ENCODE results near the gene NRTN.
"Not testable (repeated sequence)": the region's sequence is repeated elsewhere in the genome, so short reads cannot be mapped to it uniquely, and the experiment has no call there.

Gene NRTN

DNA sequence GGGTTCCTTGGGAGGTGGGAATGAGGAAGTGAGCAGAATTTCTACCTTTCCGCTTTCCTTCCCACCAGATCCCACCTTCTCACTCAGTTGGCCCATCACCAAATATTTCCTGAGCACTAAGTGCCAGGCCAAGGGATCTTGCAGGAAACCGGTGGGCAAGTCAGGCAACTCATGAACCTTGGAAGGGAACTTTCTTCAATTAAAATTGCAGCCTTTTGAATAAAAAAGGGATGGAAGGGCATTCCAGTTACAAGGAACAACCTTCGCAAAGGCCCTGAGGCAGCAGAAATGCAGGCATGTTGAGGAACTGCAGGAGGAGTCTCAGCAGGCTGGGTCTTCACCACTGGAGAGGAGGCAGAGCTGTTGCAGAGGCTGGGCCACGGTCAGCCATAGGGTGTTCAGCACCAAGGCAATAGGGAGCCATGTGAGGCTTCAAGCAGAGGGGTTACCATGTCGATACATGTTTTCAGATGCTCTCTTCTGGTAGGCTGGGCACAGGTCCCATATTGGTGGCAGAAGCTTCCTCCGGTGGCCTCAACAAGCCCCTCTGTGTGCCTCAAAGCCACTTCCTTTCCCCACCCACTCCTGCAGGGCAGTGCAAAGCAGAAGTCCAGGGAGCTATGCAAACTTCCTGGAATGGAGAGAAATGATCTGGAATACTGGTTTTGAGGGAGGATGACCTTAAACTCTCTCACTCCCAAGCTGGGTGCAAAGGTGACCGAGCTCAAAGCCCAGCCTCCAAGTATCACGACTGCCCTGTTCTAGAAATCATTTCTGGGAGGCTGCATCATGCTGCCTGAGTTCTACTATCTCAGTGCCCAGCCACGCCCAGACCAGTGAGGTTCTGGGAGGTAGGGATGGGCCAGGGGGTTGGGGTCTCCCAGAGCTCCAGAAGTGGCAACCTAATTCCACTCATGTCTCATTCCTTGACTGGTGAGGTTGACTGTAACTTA lies 34.5 kb downstream of the NRTN start, which contains the start of gene FUT6:
Gene FUT6 (minus strand): TSS at position 638 of the 953 bp plus-strand sequence. CDS start 7,135 bp downstream, outside the sequence.
- DNase-seq = no peak

DNA sequence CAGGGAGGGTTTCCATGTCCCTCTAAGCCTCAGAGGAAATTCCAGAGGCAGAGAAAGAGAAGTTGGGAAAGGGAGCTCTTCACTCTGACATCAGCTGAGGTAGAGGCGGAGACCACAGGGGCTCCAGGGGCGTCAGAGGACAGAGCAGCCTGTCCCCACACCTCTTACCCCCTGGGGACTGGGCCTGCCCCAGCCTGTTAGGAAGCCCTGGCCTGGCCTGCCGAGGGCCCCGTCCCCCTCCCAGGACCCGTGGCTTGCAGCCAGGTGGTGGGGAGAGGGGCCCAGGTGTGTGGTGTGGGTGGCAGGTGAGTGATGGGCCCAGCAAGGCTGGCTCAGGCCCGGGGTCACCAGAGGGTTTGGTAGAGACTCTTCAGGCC lies 36.9 kb downstream of the NRTN start:
- not testable (repeated sequence) for DNase-seq

DNA sequence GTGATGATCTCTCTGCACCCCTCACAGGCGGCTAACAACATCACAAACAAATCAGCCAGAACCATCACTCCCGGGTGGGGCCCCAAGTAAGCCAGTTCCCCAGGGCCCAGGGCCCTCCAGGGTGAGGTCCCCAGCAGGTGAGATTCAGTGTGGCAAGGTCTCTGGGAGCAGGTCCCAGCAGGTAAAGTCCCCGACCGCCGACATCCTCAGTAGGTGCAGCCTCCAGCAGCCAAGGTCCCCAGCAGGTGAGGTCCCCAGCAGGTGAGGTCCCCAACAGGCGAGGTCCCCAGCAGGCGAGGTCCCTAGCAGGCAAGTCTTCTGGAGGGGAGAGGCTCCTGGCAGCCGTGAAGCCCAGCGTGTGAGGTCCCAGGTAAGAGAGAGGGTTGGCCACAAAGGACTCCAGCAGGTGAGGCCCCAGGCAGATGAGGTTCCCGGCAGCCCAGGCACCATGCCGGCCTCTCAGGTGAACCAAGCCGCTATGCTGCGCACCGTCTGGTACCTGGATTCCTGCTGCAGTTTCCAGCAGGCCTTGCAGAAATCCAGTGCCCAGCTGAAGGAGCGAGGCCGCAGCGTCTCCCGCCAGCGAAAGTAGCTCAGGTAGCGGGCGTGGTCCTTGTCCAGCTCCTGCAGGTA lies 38.5 kb downstream of the NRTN start:
- no peak for DNase-seq

DNA sequence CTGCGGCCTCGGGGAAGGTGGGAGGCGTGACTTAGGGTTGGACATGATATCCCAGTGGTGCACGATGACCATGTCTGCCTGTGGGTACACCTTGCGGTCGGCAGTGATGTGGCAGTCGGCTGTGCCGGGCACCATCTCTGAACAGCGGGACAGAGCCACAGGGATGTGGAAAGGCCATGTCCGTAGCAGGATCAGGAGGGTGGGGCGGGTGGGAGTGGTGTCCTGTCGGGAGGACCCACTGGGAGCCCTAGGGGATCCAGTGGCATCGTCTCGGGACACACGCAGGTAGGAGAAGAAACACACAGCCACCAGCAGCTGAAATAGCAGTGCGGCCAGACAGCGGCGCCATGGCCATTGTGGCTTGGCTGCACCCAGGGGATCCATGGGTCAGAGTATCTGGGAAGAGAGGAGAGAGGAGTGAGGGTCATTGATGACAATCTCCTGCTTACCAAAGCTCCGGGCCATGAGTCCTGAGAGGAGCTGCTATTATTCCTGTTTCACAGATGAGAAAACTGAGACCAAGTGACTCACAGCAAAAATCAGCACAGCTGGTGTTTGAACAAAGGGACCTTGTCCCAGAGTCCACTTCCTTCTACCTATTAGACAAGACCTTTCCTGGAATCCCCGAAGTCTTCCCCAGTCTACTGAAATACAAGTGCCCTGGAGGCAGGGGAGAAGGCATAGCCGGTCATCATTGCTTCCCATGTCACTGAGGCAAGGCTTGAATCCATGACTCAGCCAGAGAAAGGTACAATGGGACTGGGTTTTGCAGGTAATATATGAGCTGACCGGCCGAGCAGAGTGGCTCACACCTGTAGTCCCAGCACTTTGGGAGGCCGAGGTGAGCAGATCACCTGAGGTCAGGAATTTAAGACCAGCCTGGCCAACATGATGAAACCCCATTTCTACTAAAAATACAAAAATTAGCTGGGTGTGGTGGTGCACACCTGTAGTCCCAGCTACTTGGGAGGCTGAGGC lies 39.9 kb downstream of the NRTN start:
- DNase-seq = no peak

DNA sequence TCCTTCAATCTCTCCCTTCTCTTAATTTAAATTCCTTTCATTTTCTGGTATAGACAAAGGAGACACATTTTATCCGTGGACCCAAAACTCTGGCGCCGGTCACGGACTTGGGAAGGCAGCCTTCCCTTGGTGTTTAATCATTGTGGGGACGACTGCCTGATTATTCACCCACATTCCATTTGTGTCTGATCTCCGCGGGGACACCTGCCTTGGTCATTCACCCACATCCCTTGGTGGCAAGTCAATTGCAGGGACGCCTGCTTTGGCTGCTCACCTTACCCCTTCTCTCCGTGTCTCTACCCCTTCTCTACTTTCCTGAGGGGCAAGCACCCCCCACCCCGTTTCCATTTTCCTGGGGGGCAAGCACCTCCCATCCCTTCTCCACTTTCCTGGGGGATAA lies 43.0 kb downstream of the NRTN start:
- DNase-seq = not testable (repeated sequence)

DNA sequence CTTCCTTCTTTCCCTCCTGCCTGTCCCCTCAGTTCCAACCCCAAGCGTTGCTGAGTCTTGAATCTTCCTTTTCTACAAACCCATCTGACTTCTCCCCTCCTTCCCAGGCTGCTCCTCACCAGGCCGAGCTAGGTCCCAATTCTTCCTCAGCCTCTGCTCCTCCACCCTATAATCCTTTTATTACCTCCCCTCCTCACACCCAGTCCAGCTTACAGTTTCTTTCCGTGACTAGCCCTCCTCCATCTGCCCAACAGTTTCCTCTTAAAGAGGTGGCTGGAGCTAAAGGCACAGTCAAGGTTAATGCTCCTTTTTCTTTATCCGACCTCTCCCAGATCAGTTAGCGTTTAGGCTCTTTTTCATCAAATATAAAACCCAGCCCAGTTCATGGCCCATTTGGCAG lies 43.8 kb downstream of the NRTN start:
- not testable (repeated sequence) for DNase-seq

DNA sequence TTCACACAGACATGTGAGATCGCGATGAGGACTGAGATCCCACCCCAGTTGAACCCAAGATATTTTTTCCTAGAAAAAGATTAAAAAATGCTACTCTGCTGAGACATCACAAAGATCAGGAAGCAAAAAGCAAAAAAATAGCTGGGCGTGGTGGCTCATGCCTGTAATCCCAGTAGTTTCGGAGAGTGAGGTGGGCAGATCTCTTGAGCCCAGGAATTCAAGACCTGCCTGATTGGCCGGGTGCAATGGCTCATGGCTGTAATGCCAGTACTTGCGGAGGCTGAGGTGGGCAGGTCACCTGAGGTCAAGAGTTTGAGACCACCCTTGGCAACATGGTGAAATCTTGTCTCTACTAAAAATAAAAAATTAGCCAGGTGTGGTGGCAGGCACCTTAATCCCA lies 45.3 kb downstream of the NRTN start:
- DNase-seq = no peak

DNA sequence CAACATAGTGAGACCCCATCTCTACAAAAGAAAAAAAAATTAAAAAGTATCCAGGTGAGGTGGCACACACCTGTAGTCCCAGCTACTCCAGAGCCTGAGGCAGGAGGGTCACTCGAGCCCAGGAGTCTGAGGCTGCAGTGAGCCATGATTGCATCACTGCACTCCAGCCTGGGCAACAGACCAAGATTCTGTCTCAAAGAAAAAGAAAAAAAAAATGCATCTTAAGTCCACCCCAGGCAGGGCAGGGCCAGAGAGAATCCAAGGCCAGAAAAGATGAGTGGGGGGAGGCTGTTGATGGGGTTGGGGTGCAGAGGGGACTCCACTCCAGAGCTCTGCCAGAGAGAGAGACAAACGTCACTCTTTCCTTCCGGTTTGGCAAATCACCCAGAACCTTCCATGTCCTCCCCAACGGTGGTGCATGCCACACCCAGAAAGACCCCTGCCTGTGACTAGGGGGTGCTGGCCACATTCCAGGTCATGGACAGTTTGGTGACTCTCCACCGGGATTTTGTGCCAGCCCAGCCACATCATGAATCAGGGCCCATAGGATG lies 46.0 kb downstream of the NRTN start:
- no peak for DNase-seq

DNA sequence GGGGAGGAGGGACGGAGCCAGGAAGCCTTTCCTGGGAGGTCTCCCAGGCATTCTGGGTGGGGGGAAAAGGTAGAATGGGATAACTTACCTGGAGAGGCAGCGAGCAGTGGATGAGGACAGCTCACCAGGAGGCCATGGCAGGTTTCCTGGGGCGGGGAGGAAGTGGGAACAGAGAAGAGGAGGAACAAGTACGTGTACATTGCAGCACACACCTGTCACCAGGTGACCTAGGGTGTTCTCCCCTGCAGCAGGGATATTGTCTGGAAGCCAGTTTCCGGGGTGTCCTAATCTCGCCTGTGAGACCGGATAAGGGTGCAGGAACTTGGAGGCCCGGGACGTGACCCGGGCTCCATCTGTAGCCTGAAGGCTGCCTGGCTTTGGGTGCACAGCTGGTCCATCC lies 46.4 kb downstream of the NRTN start, which contains the start of gene FUT3:
Gene FUT3 (minus strand): TSS at position 148 of the 400 bp plus-strand sequence.
- peak; percentile 17 for DNase-seq

DNA sequence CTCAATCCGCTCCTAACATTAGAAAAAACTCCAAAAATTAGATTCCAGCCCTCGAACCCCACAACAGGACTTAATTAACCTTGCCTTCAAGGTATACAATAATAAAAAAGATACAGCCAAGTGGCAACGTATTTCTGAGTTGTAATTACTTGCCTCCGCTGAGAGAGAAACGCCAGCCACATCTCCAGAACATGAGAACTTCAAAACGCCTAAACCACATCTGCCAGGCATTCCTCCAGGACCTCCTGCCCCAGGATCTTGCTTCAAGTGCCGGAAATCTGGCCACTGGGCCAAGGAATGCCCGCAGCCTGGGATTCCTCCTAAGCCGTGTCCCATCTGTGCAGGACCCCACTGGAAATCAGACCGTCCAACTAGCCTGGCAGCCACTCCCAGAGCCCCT lies 49.3 kb downstream of the NRTN start:
- DNase-seq = not testable (repeated sequence)

DNA sequence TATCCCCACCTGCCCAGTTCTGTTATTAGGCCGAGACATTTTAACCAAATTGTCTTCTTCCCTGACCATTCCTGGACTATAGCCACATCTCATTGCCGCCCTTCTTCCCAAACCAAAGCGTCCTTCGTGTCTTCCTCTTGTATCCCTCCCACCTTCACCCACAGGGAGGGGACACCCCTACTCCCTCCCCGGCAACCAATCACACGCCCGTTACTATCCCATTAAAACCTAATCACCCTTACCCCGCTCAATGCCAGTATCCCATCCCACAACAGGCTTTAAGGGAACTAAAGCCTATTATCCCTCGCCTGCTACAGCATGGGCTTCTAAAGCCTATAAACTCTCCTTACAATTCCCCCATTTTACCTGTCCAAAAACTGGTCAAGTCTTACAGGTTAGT lies 50.3 kb downstream of the NRTN start:
- not testable (repeated sequence) for DNase-seq

DNA sequence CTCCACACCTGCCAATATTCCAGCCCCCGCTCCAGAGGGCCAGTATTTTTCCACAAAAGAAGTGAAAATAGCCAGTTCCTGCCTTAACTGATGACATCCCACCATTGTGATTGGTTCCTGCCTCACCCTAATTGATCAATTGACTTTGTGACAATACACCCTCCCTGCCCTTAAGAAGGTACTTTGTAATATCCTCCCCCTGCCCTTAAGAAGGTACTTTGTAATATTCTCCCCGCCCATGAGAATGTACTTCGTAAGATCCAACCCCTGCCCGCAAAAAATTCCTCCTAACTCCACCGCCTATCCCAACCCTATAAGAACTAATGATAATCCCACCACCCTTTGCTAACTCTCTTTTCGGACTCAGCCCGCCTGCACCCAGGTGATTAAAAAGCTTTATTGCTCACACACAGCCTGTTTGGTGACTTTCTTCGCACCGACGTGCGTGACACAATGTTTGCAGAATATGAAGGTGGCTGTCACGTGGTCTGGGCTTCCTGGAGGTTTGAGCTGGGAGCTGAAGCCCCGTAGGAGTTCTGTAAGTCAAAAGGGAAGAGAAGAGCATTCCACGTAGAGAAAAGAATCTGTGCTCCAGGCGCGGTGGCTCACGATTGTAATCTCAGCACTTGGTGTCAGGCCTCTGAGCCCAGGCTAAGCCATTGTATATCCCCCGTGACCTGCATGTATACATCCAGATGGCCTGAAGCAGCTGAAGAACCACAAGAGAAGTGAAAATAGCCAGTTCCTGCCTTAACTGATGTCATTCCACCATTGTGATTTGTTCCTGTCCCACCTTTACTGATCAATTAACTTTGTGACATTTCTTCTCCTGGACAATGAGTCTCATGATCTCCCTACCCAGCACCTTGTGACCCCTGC lies 52.6 kb downstream of the NRTN start:
- DNase-seq = no peak

DNA sequence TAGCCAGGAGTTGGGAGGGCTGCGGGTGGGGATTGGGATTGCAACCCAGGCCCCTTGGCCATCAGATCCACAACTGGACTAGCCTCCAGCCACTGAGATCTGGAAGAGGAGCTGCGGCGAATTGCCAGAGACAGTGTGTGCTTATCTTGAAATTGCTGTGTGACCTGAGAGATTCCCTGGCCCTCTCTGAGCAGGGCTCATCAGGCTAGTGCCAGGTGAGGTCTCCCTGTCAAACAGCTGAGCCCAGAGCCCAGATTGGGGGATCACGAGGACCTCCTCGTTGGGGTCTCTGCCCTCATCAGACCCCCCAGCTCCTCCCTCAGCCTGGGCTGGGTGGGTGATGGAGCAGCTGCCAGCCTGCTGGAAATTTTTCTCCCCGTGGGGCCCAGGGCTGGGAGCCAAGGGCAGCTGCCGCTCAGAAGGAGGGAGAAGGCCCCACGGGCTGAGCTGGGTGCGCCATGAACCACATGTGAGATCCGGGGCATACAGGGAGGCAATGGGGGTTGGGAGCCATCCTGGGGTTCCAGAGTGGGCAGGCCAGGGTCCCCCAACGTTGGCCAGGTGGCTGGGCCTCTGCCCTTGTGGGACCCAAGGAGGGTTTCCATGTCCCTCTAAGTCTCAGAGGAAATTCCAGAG lies 58.3 kb downstream of the NRTN start:
- DNase-seq = no peak

DNA sequence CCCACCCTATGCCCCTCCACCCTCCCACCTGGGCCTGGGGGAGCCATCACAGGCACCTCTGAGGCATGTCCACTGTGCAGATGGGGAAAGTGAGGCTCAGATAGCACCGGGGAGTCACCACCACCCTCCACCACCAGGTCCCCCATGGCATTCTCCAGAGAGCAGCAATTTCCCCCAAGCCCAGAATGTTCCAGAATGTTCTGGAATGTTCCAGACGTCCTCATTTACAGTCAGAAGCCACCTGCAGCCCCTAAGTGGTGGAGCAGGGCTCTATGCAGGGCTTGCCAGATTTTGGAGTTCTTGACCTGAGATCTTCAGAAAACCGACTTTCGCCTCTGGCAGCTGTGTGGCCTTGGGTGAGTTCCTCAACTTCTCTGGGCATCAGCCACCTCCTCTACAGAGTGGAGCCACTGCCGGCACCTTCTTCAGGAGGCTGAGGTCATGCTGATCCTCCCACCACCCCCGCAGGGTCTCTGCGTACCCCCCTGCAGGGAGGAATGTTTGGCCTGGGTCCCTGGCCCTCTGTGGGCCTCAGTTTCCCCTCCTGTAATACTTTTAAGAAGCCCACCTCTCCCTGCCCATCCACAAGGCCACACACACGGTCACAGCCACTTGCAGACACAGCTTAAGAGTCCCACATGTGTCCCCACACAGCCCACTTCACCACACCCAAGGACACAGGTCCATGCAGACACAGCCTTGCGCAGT lies 59.3 kb downstream of the NRTN start:
- no peak for DNase-seq

DNA sequence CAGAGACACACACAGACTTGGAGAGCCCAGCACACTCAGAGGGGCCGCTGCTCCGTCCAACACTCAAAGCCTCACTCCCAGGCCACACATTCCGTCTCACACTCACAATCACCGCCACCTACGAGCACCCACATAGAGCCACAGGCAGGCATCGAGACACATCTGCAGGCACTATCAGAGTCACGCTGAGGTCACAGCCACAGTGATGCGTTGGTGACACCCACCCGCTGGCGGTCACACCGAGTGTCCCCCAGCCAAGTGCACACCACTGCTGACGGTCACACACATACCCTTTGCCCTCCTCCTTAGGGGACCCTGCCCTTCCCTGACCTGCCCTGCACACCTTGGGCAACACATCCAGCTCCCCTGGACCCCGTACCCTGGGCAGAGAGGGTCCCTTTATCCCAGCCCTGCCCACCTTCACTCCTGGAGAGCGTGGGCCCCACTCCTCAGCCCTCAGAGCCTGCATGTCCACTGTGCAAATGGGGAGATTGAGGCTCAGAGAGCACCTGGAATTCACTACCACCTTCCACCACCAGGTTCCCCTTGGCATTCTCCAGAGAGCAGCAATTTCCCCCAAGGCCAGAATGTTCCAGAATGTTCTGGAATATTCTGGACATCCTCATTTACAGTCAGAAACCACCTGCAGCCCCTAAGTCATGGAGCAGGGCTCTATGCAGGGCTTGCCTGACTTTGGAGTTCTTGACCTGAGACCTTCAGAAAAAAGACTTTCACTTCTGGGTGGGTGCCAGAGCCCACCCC lies 60.0 kb downstream of the NRTN start:
- no peak for DNase-seq

DNA sequence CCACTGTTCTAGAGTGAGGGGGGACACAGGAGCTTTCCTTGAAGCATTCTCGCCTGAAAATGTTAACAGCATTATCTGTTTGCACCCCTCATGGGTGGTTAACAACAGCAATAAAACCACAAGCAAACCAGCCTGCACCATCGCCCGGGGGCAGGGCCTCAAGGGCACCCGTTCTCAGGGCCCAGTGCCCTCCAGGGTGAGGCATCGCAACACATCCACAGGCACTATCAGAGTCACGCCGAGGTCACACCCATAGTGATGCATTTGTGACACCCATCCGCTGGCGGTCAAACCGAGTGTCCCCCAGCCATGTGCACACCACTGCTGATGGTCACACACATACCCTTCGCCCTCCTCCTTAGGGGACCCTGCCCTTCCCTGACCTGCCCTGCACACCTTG lies 60.9 kb downstream of the NRTN start:
- no peak for DNase-seq

DNA sequence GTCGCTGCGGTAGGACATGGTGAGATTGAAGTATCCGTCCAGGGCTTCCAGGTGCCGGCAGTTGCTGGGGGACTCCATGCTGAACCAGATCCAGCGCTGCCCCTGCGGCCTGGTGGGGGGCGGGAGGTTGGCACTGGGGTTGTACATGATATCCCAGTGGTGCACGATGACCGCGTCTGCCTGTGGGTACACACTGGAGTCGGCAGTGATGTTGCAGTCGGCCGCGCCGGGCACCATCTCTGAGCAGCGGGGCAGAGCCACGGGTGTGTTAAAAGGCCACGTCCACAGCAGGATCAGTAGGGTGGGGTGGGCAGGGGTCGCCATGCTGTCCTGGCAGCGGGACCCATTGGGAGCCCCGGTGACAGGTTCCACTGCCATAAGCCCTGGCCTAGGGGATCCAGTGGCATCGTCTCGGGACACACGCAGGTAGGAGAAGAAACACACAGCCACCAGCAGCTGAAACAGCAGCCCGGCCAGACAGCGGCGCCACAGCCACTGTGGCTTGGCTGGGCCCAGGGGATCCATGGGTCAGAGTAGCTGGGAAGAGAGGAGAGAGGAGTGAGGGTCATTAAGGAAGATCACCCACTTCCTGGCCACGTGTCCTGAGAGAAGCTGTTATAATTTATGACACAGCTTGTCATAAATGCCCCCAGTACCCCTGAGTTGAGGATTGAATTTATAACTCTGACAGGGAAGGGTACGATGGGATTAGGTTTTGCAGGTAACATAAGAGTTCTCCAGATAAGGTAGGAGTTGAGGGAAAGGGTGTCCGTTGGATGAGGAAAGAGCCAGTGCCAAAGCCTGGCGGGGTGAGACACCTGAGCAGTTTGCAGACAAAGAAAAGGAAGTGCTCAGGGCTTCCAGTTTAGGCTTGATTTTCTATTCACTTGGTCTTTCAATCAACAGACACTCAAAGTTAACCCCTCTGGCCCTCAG lies 62.6 kb downstream of the NRTN start:
- DNase-seq = no peak

DNA sequence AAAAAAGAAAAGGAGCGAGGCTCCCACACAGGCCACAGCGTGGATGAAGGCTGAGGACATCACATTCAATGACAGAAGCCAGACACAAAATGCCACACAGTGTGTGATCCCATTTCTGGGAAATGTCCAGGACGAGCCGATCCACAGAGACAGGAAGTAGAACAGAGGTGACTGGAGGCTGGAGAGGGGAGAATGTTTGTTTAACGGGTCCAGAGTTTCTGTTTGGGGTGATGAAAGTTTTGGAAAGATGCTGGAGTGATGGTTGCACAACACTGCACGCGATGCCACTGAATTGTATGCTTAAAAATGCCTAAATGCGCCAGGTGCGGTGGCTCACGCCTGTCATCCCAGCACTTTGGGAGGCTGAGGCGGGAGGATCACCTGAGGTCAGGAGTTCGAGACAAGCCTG lies 66.1 kb downstream of the NRTN start:
- no peak for DNase-seq

Data from NCI-H510A (cell line).